H1 (cell line): ENCODE measurements around the gene CIDEA. TPM values are rescaled to one million over a fixed set of nuclear protein-coding genes. Genes with fewer than 3 reads are reported as not detected.
"Not testable (repeated sequence)": the region's sequence is repeated elsewhere in the genome, so short reads cannot be mapped to it uniquely, and the experiment has no call there.

Experiments
- CTCF ChIA-PET: fragments of 300-600 bp; sonication (Branson Sonifier 250); formaldehyde crosslinking; loops from one replicate; lab custom pipeline; 2021; ENCODE audit not compliant: partially characterized antibody; lab: Charles Lee
- POLR2A ChIA-PET: fragments of 300-600 bp; sonication (Branson Sonifier 250); formaldehyde crosslinking; loops from one replicate; lab custom pipeline; 2021; ENCODE audit warnings: inconsistent platforms; ENCODE audit not compliant: partially characterized antibody; lab: Charles Lee
- DNase-seq, 2 experiments: peaks; one replicate each; pipeline versions ENCODE4 v3.0.0 to v3.0.0-alpha.2; 2010 to 2022; ENCODE audit warnings: low spot score in 2 of 2, low read depth in 1 of 2, mixed read lengths in 1 of 2
- FAIRE-seq: peaks from 2 replicates; lab custom pipeline; 2011; peaks lifted over from hg19 to GRCh38; lab: Jason Lieb, UNC
- H2AFZ ChIP-seq: 2 replicates; pipeline ENCODE4 v1.8.1; 2012; ENCODE audit warnings: low read length, inconsistent platforms
- H2AK5ac ChIP-seq: 2 replicates; pipeline ENCODE4 v1.6.1; 2013; ENCODE audit warnings: low read depth, low read length
- H2BK120ac ChIP-seq: replicated peaks from 2 replicates; pipeline ENCODE3; 2013; ENCODE audit warnings: low read depth, low read length, inconsistent platforms
- H2BK12ac ChIP-seq: 2 replicates; pipeline ENCODE4 v1.6.1; 2013; ENCODE audit warnings: low read depth, low read length
- H2BK15ac ChIP-seq: 2 replicates; pipeline ENCODE4 v1.6.1; 2013; ENCODE audit warnings: low read length
- H2BK20ac ChIP-seq: 2 replicates; pipeline ENCODE4 v1.6.1; 2013; ENCODE audit warnings: low read length
- H2BK5ac ChIP-seq: 2 replicates; pipeline ENCODE4 v1.6.1; 2013; ENCODE audit warnings: low read depth, low read length
- H3K14ac ChIP-seq: 2 replicates; pipeline ENCODE4 v1.6.1; 2013; ENCODE audit warnings: inconsistent platforms; ENCODE audit not compliant: insufficient read length
- H3K18ac ChIP-seq: 2 replicates; pipeline ENCODE4 v1.6.1; 2013; ENCODE audit warnings: low read length; ENCODE audit errors: extremely low read depth
- H3K23ac ChIP-seq: 2 replicates; pipeline ENCODE4 v1.6.1; 2013; ENCODE audit warnings: inconsistent platforms; ENCODE audit not compliant: insufficient read length
- H3K23me2 ChIP-seq: 2 replicates; pipeline ENCODE4 v1.6.1; 2013; ENCODE audit warnings: low read depth, low read length
- H3K27ac ChIP-seq: 2 replicates; pipeline ENCODE4 v1.6.1; 2011; ENCODE audit warnings: low read depth, low read length, inconsistent platforms
- H3K27me3 ChIP-seq, 4 experiments: replicated peaks in 1 of 4; 1 replicate in 1 of 4; 2 replicates in 3 of 4; pipeline versions ENCODE4 v1.6.1 to v1.8.1; 2011 to 2013; ENCODE audit warnings: low read length in 3 of 4, mild to moderate bottlenecking in 3 of 4, inconsistent platforms in 2 of 4, mixed read lengths in 2 of 4, moderate library complexity in 1 of 4; ENCODE audit not compliant: control insufficient read depth in 3 of 4, insufficient read depth in 3 of 4; ENCODE audit errors: extremely low read depth in 1 of 4
- H3K36me3 ChIP-seq, 4 experiments: 2 replicates each; pipeline versions ENCODE4 v1.6.1 to v1.8.1; 2011 to 2013; ENCODE audit warnings: mild to moderate bottlenecking in 4 of 4, low read length in 3 of 4, moderate library complexity in 2 of 4, control low read depth in 1 of 4, inconsistent platforms in 1 of 4; ENCODE audit not compliant: insufficient read depth in 4 of 4, control insufficient read depth in 2 of 4
- H3K4ac ChIP-seq: replicated peaks from 2 replicates; pipeline ENCODE3; 2013; ENCODE audit warnings: low read length, low read depth, mixed read lengths, inconsistent platforms; ENCODE audit not compliant: insufficient read length
- H3K4me1 ChIP-seq, 4 experiments: replicated peaks in 1 of 4; 1 replicate in 1 of 4; 2 replicates in 3 of 4; pipeline versions ENCODE4 v1.6.1 to v1.8.1; 2011 to 2013; ENCODE audit warnings: low read length in 3 of 4, inconsistent platforms in 2 of 4, mixed read lengths in 1 of 4; ENCODE audit not compliant: insufficient read depth in 4 of 4, control insufficient read depth in 3 of 4
- H3K4me2 ChIP-seq, 2 experiments: 2 replicates each; pipeline versions ENCODE4 v1.6.1 to v1.8.1; 2011 to 2013; ENCODE audit warnings: low read depth in 2 of 2, low read length in 2 of 2, control low read depth in 1 of 2, inconsistent platforms in 1 of 2, mild to moderate bottlenecking in 1 of 2; ENCODE audit not compliant: insufficient read depth in 1 of 2
- H3K4me3 ChIP-seq, 4 experiments: fragments of 200-600, 300-600 bp in 1 of 4; sonication (generic), shearing (Covaris generic), sonication (Bioruptor Twin) in 1 of 4; 2 replicates each; pipeline versions ENCODE4 v1.5.1 to v1.8.1; 2011 to 2016; ENCODE audit warnings: low read length in 4 of 4, low read depth in 3 of 4, control low read depth in 2 of 4, inconsistent platforms in 2 of 4, mild to moderate bottlenecking in 2 of 4, mixed read lengths in 1 of 4, moderate library complexity in 1 of 4; ENCODE audit not compliant: insufficient read depth in 2 of 4; ENCODE audit errors: extremely low read depth in 1 of 4
- H3K56ac ChIP-seq: replicated peaks from 2 replicates; pipeline ENCODE3; 2013; ENCODE audit warnings: low read depth, mild to moderate bottlenecking, mixed read lengths, low read length, inconsistent platforms; ENCODE audit not compliant: insufficient read length
- H3K79me1 ChIP-seq: 2 replicates; pipeline ENCODE4 v1.6.1; 2013; ENCODE audit warnings: low read depth, low read length, control low read depth
- H3K79me2 ChIP-seq, 2 experiments: 2 replicates each; pipeline versions ENCODE4 v1.6.1 to v1.8.1; 2012 to 2013; ENCODE audit warnings: low read length in 2 of 2, mild to moderate bottlenecking in 2 of 2, inconsistent platforms in 1 of 2; ENCODE audit not compliant: insufficient read depth in 2 of 2, control insufficient read depth in 1 of 2
- H3K9ac ChIP-seq, 4 experiments: replicated peaks in 1 of 4; 1 replicate in 1 of 4; 2 replicates in 3 of 4; pipeline versions ENCODE4 v1.6.1 to v1.8.1; 2011 to 2013; ENCODE audit warnings: low read depth in 3 of 4, low read length in 3 of 4, control low read depth in 2 of 4, mild to moderate bottlenecking in 2 of 4, moderate library complexity in 2 of 4, inconsistent platforms in 1 of 4; ENCODE audit errors: extremely low read depth in 1 of 4
- H3K9me3 ChIP-seq, 2 experiments: 2 replicates each; pipeline versions ENCODE4 v1.6.1 to v1.8.1; 2012 to 2013; ENCODE audit warnings: mild to moderate bottlenecking in 2 of 2, moderate library complexity in 2 of 2, control low read depth in 1 of 2, inconsistent platforms in 1 of 2, low read depth in 1 of 2, low read length in 1 of 2, mixed read lengths in 1 of 2; ENCODE audit not compliant: insufficient read depth in 2 of 2
- H4K20me1 ChIP-seq, 2 experiments: replicated peaks in 1 of 2; 2 replicates each; pipeline versions ENCODE3 to v1.8.1; 2011 to 2013; ENCODE audit warnings: inconsistent platforms in 2 of 2, low read length in 2 of 2, mild to moderate bottlenecking in 1 of 2; ENCODE audit not compliant: insufficient read depth in 2 of 2, control insufficient read depth in 1 of 2
- H4K5ac ChIP-seq: 2 replicates; pipeline ENCODE4 v1.6.1; 2013; ENCODE audit warnings: low read length, low read depth, mixed read lengths, inconsistent platforms; ENCODE audit not compliant: insufficient read length
- H4K8ac ChIP-seq: 2 replicates; pipeline ENCODE4 v1.8.0; 2013; ENCODE audit warnings: mild to moderate bottlenecking, moderate library complexity, low read length, inconsistent platforms; ENCODE audit not compliant: insufficient read depth; ENCODE audit errors: extremely low read depth
- H4K91ac ChIP-seq: replicated peaks from 2 replicates; pipeline ENCODE3; 2013; ENCODE audit warnings: low read length, mixed read lengths, inconsistent platforms; ENCODE audit not compliant: insufficient read length
- WGBS, 2 experiments: shearing (Covaris generic) in 1 of 2; methylation state at CpG; one replicate each; pipeline versions ENCODE4 v1.1.6 to v1.1.7; 2013 to 2015; ENCODE audit warnings: low lambda C conversion rate in 2 of 2, mixed read lengths in 2 of 2, inconsistent platforms in 1 of 2, low coverage in 1 of 2, missing lambda C conversion rate in 1 of 2; ENCODE audit not compliant: insufficient replicate concordance in 2 of 2, insufficient coverage in 1 of 2, insufficient read length in 1 of 2; ENCODE audit errors: extremely low coverage in 1 of 2, missing lambda C conversion rate in 1 of 2; 5-methylcytosine and 5-hydroxymethylcytosine counted together
- polyA plus RNA-seq, 7 experiments: library from polyadenylated mRNA; depleted of rRNA in 3 of 7; stranded (reverse) in 5 of 7; unstranded in 2 of 7; fragments of >200 nt in 5 of 7; fragments of 200-250 nt in 2 of 7; gene quantifications; 1 replicate in 5 of 7; 2 replicates in 1 of 7; 4 replicates in 1 of 7; pipeline versions ENCODE4 v1.2.1 to v1.2.3, GENCODE V29; 2011 to 2013; ENCODE audit warnings: missing spikeins in 2 of 7, mixed read lengths in 2 of 7
- total RNA-seq: library from RNA; stranded (reverse); fragmentation: NEBNext Ultra II Directional; extraction: Animal tissue kit (Norgen Biotek cat#: 25700); gene quantifications from 2 replicates; pipeline ENCODE4 v1.2.1, GENCODE V29; 2021

Gene CIDEA
- total and polyA plus RNA-seq, 2 of the 8 experiments (the other 6 are each of a cell fraction or from before 2014, with no cell fraction given) = not detected

DNA sequence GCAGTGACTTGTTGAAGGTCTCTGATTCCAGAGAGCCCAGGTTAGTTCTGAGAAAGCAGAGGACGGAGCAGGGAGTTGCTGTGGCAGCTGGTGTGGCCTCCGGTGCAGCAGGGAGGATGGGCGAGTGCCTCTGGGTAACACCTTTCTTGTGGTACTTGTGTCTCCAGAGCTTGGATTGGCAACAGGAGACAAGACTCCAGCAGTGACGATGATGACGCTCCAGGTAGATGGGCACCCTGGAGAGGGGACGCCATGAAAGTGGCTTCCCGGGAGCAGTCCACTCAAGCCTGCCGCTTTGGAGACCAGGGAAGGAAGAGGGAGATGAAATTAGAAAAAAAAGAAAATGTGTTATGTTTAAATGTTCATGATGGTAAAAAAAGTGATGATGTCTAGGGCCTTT is 23.6 kb upstream of the CIDEA start:
- H2BK20ac ChIP-seq, H3K4me1 ChIP-seq, H3K23me2 ChIP-seq, POLR2A ChIA-PET, H2BK120ac ChIP-seq, H2AK5ac ChIP-seq, H4K8ac ChIP-seq, H3K4me2 ChIP-seq, H3K56ac ChIP-seq, H3K9me3 ChIP-seq, H3K14ac ChIP-seq, H3K4ac ChIP-seq, H2BK15ac ChIP-seq, H3K9ac ChIP-seq, H3K27me3 ChIP-seq, H2BK5ac ChIP-seq, H3K36me3 ChIP-seq, H3K27ac ChIP-seq, DNase-seq, H2AFZ ChIP-seq, H3K79me1 ChIP-seq, H3K4me3 ChIP-seq, H4K20me1 ChIP-seq, H4K5ac ChIP-seq, H3K79me2 ChIP-seq, H3K23ac ChIP-seq, H3K18ac ChIP-seq, H4K91ac ChIP-seq, FAIRE-seq, H2BK12ac ChIP-seq: not testable (repeated sequence)
- CTCF ChIA-PET = interaction anchor here (2.0 kb wide), 1 partner anchor 128 kb away, joined by 5 read pairs; no protein-coding TSS in a partner anchor
- WGBS, 2 experiments = 93% methylated on average over 8 of the region's 8 CpGs; no CpG with 5 or more reads in 1 of the 2 experiments
